GM19099 (cell line): ENCODE data around the gene ARRDC2.

Source experiments
- POLR2A ChIP-seq: IDR thresholded peaks from 3 replicates; pipeline ENCODE4 v1.6.1; 2011; ENCODE audit warnings: low read depth; ENCODE audit not compliant: insufficient read length; ENCODE audit errors: extremely low read depth

The ARRDC2 gene

GRCh38 chr19:18027151-18027550 is 19.2 kb downstream of the ARRDC2 start:
- no peak for TF ChIP-seq POLR2A

GRCh38 chr19:18029617-18030338 is 21.8 kb downstream of the ARRDC2 start:
- TF ChIP-seq POLR2A: no peak

GRCh38 chr19:18041054-18041453 is 33.1 kb downstream of the ARRDC2 start:
- TF ChIP-seq POLR2A: no peak

- no peak for TF ChIP-seq POLR2A
These were observed 35.7 kb downstream of the ARRDC2 start for GRCh38 chr19:18043676-18044075.

GRCh38 chr19:18044825-18045304 is 36.9 kb downstream of the ARRDC2 start:
- TF ChIP-seq POLR2A: no peak

DNA sequence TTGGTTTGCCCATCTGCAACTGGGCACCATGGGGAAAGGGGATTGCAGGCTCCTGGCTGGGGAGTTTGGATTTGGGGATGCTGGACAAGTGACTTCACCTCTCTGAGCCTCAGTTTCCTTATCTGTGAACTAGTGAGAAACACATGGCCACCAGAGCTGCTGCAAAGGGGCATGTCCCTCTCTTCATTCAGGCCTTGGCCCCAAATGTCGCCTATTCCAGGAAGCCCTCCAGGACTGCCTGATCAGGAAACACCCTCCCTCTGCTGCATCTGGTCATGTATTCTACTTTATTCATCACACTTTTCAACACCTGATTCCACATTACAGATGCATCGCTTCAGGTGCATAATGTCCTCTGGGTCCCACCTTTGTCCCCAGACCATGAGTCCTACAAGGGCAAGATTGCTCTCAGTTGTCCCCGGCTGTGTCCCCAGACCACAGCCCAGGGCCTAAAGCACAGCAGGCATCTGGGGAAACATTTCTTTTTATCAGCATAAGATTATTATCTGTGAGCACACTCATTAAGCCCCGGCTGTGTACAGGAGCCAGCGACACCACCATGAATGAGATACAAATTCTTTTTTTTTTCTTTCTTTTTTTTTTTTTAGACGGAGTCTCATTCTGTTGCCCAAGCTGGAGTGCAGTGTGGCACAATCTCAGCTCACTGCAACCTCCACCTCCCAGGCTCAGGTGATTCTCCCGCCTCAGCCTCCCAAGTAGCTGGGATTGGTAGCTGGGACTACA is 37.5 kb downstream of the ARRDC2 start:
- TF ChIP-seq POLR2A: no peak

DNA sequence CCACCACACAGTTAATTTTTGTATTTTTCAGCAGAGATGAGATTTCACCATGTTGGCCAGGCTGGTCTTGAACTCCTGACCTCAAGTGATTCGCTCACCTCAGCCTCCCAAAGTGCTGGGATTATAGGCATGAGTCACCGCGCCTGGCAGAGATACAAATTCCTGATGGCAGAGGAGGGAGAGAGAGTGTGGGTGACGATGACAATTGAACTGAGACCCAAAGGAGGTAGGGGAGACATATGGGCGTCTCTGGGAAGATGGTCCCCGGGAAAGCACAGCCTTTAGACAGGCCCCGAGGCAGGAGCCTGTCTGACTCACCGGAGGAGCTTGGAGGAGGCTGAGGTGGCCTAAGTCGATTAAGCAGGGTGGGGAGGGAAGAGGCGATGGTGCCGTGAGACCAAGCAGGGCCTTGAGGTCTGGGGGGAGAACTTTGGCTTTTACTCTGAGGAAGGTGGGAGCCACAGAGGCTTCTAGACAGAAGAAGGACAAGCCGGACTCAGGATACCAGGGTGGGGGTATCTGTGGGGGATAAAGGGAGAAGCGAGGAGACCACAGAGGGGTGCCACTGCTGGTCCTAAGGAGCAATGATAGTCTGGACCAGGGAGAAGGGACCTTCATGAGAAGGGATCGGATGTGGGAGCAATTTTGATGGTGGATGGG is 38.2 kb downstream of the ARRDC2 start:
- no peak for TF ChIP-seq POLR2A

DNA sequence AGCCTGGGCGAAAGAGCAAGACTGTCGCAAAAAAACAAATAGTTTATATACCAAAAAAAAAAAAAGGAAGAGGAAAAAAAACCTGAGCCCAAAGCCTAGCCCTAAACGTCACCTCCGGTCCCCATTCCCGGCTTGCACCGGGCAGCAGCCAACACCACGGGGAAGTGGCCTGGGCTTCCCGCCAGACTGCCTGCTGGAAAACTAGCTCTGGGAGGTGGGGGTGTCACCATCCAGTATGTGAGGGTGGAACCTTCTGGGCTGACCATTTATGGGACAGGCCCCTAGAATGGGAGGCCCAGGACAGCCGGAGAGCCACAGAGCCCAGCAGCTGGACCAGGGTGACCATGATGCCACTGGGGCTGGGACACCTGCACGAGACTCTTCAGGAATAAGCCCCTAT is 41.4 kb downstream of the ARRDC2 start:
- TF ChIP-seq POLR2A: no peak

DNA sequence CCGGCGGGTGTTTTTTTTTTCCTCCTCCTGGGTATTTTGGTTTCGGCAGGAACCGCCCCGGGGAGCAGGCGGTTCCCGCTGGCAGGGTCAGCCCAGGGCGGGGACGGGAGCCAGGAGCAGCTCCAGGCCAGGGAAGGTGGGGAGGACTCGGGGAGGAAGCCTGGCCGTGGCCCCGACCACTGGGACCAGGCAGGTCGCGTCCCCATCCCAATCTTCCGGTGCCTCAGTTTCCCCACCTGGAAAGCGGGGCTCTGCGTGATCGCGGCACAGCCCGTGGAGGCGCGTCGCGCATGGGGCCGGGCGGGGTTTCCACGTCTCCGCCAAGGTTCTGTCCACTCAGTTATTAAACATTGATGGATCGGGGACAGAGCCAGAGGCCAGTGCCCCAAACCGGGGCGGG is 43.9 kb downstream of the ARRDC2 start:
- TF ChIP-seq POLR2A: no peak

DNA sequence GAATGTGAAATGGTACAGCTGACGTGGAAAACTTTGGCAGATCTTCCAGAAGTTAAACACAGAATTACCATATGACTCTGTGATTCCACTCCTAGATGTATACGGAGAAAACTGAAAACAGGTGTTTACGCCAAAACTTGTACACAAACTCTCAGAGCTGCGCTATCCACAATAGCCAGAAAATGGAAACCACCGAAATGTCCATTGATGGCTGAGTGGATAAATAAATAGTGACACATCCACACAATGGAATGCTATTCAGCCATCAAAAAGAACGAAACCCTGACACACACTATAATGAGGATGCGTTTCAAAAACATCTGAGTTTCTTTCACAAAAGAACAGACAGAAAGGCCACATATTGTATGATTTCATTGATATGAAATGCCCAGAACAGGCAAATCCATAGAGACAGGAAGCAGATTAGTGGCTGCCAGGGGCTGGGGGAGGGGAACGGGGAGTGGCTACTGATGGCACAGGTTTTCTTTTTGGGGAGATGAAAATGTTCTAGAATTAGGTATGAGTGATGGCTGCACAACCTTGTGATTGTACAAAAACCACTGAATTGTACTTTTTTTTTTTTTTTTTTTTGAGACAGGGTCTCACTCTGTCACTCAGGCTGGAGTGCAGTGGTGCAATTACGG is 45.7 kb downstream of the ARRDC2 start:
- no peak for TF ChIP-seq POLR2A

DNA sequence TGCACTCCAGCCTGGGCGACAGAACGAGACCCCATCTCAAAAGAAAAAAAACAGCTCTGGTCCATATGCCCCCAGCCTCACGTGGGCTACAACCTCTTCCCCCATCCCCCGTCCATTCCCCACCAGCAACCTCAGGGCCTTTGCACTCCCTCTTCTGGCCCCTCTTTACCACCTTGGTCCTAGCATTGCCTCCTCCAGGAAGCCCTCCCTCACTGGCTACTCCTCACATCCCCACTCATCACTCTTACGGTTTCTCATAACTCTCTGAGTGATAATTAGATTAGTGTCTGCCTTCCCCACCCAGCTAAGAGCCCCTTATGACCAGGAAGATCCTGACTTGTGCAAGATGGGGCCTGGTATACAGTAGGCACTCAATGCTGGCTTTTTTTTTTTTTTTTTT is 48.0 kb downstream of the ARRDC2 start:
- no peak for TF ChIP-seq POLR2A

- no peak for TF ChIP-seq POLR2A
These were observed 49.6 kb downstream of the ARRDC2 start for GRCh38 chr19:18057557-18057956.

DNA sequence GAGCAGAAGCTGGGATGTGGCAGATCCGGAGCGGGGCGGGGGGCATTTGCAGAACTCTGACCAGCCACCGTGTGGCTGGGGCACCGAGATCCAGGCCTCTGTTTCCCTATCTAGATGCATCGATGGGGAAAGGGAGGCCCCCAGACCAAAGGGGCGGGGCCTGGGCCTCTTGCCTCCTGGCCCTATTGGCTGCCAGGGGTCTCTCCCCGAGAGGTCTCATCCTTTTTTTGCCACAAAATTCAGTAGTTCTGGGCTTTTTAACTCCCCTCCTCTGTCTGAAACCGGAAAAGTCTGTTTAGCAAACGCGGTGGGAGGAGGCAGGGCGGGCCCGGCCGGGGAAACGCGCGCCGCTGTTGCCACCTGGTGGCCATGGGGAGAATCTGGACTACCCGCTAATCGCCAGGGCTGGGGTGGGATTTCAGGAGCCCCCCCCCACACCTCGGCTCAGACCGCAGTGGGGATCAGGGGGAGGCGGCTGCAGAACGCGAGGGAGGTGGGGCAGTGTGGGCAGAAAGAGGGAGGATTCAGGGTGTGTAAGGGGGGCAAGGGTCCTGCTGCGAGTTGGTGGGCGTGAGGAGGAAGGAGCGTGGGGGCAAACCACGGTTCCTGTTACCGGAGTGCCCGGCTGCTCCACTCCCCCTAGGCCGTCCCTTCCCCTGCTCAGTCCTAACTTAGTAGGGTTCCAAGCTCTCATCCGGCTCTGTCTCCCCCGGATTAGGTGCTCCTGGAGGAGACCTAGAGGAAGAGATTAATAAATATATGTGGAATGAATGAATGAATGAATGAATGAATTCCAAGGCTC is 50.4 kb downstream of the ARRDC2 start:
- no peak for TF ChIP-seq POLR2A

DNA sequence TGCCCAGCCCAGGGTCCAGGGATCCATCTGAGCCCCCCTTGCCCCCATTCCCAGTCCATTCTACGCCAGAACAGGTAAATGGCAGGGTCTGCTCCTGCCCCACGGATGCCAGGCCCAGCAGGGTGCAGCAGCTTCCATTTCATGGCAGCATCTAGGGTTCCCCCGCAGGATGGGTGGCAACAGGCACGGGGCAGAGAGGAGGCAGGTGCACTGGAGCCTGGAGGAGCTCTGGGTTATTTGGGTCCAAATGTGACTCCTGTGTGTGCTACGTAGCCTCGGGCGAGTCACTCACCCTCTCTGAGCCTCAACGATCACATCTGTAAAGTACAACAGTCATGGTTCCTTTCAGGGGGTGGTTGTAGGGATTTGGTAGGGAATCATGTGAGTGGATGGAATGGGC is 51.3 kb downstream of the ARRDC2 start:
- TF ChIP-seq POLR2A: no peak
